Astrocyte (in vitro differentiated cells and primary cell): Measurements from ENCODE around the gene PPL. TPM values are rescaled to one million over a fixed set of nuclear protein-coding genes. Genes with fewer than 3 reads are reported as not detected.

Experiments used
- DNase-seq: peaks from one replicate; pipeline ENCODE4 v3.0.0-alpha.2; 2010; ENCODE audit warnings: low read depth
- FAIRE-seq: peaks from 2 replicates; lab custom pipeline; 2011; peaks lifted over from hg19 to GRCh38; lab: Jason Lieb, UNC
- H2AFZ ChIP-seq: 2 replicates; pipeline ENCODE4 v1.6.0; 2012; ENCODE audit warnings: low read depth, low read length, inconsistent platforms
- H3K27ac ChIP-seq: 2 replicates; pipeline ENCODE4 v1.5.1; 2011; ENCODE audit warnings: low read depth, low read length, inconsistent platforms
- H3K27me3 ChIP-seq: 2 replicates; pipeline ENCODE4 v1.6.0; 2011; ENCODE audit warnings: low read length, inconsistent platforms; ENCODE audit not compliant: insufficient read depth
- H3K36me3 ChIP-seq: 2 replicates; pipeline ENCODE4 v1.5.1; 2011; ENCODE audit warnings: low read length, inconsistent platforms; ENCODE audit not compliant: insufficient read depth
- H3K4me1 ChIP-seq: 2 replicates; pipeline ENCODE4 v1.5.1; 2011; ENCODE audit warnings: low read length, inconsistent platforms; ENCODE audit not compliant: insufficient read depth
- H3K4me2 ChIP-seq: 2 replicates; pipeline ENCODE4 v1.6.0; 2012; ENCODE audit warnings: low read length, inconsistent platforms
- H3K4me3 ChIP-seq: 2 replicates; pipeline ENCODE4 v1.5.1; 2011; ENCODE audit warnings: low read depth, mild to moderate bottlenecking, low read length, inconsistent platforms; ENCODE audit not compliant: insufficient read depth
- H3K79me2 ChIP-seq: 2 replicates; pipeline ENCODE4 v1.6.0; 2012; ENCODE audit warnings: mild to moderate bottlenecking, low read length, inconsistent platforms; ENCODE audit not compliant: insufficient read depth
- H3K9ac ChIP-seq: 2 replicates; pipeline ENCODE4 v1.6.0; 2012; ENCODE audit warnings: mild to moderate bottlenecking, low read length, inconsistent platforms
- H3K9me3 ChIP-seq: 2 replicates; pipeline ENCODE4 v1.5.1; 2012; ENCODE audit warnings: low read depth, mild to moderate bottlenecking, low read length, inconsistent platforms; ENCODE audit not compliant: insufficient read depth
- H4K20me1 ChIP-seq: 2 replicates; pipeline ENCODE4 v1.6.0; 2012; ENCODE audit warnings: low read length, inconsistent platforms; ENCODE audit not compliant: insufficient read depth
- H3K27ac Mint-ChIP-seq: one replicate; pipeline ENCODE4 v1.8.0; 2021; ENCODE audit warnings: mild to moderate bottlenecking, mixed read lengths; ENCODE audit not compliant: unreplicated experiment
- H3K27me3 Mint-ChIP-seq: one replicate; pipeline ENCODE4 v1.8.0; 2021; ENCODE audit warnings: low read depth, mixed read lengths; ENCODE audit not compliant: unreplicated experiment
- H3K36me3 Mint-ChIP-seq: one replicate; pipeline ENCODE4 v1.8.0; 2021; ENCODE audit warnings: low read depth, mixed read lengths; ENCODE audit not compliant: unreplicated experiment
- H3K4me1 Mint-ChIP-seq: one replicate; pipeline ENCODE4 v1.8.0; 2021; ENCODE audit warnings: low read depth, mixed read lengths; ENCODE audit not compliant: unreplicated experiment
- H3K4me3 Mint-ChIP-seq: one replicate; pipeline ENCODE4 v1.8.0; 2021; ENCODE audit warnings: mild to moderate bottlenecking, moderate library complexity, mixed read lengths; ENCODE audit not compliant: unreplicated experiment
- H3K9me3 Mint-ChIP-seq: one replicate; pipeline ENCODE4 v1.8.0; 2021; ENCODE audit warnings: mild to moderate bottlenecking, mixed read lengths; ENCODE audit not compliant: unreplicated experiment
- CTCF ChIP-seq: IDR thresholded peaks from 2 replicates; pipeline ENCODE4 v1.5.1; 2011; ENCODE audit warnings: low read depth, mild to moderate bottlenecking, inconsistent platforms, low read length, moderate library complexity; ENCODE audit not compliant: insufficient read depth
- EZH2 ChIP-seq: IDR thresholded peaks from 2 replicates; pipeline ENCODE4 v1.6.1; 2012; ENCODE audit warnings: mild to moderate bottlenecking, low read length, inconsistent platforms; ENCODE audit not compliant: insufficient read depth
- total RNA-seq: library from RNA; stranded (reverse); gene quantifications from 2 replicates; pipeline ENCODE4 v1.2.1, GENCODE V29; 2021

Gene PPL
- total RNA-seq, 1 donor from 2014 or later, result 12.3 TPM

DNA sequence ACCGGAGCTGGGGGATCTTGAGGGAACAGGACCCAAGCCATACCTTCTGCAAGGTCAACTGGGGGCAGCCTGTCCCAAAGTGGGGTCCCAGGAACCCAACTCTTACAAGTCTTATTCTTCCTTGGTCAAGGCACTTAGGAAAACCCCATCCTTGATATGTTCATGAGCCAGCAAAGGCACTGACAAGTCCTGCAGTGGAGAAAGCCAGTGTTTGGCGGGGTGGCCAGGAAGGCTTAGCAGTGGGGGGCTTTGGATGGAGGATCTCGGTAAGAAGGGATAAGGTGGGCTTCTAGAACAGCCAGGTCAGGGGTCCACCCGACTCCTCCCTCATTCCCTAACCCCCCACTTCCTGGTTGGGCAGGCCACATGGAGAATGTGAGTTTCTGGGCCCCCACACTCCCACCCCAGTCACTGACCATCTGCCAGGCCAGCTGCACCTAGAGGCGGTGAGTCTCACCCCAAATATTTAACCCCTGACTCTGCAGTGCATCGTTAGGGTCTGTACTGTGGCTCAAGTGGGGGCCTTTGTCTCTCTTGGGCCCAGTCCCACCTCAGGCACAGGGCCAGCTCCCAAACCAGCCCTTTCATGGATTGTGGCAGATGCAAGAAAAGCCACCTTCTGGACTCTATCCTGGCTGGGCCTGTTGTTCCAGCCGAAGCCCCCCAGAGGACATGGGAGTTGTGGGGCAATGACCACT, 22.3 kb downstream of the PPL start:
- peaks cover 20% of the 10 kb centered on the region for H3K4me1 ChIP-seq
- FAIRE-seq (no peak), DNase-seq (no peak)
- no peaks in the 10 kb centered on the region for H4K20me1 ChIP-seq
- no peaks in the 10 kb centered on the region for H3K27me3 ChIP-seq
- Mint-ChIP-seq H3K9me3 (no peaks in the 10 kb centered on the region), H3K27me3 (no peaks in the 10 kb centered on the region), H3K4me1 (peaks cover 16% of the 10 kb centered on the region), H3K27ac (peak overlapping the region; percentile 12), H3K4me3 (no peak overlapping the region), H3K36me3 (no peaks in the 10 kb centered on the region)
- H3K36me3 ChIP-seq, result no peaks in the 10 kb centered on the region
- peak overlapping the region; percentile 49 for H3K4me2 ChIP-seq
- H3K79me2 ChIP-seq, result no peaks in the 10 kb centered on the region
- TF ChIP-seq EZH2 (no peak), CTCF (no peak)
- no peak overlapping the region for H3K4me3 ChIP-seq
- H2AFZ ChIP-seq, result no peak overlapping the region
- peak overlapping the region; percentile 63 for H3K27ac ChIP-seq
- H3K9ac ChIP-seq, result peak overlapping the region; percentile 22
- H3K9me3 ChIP-seq, result peaks cover 2% of the 10 kb centered on the region

DNA sequence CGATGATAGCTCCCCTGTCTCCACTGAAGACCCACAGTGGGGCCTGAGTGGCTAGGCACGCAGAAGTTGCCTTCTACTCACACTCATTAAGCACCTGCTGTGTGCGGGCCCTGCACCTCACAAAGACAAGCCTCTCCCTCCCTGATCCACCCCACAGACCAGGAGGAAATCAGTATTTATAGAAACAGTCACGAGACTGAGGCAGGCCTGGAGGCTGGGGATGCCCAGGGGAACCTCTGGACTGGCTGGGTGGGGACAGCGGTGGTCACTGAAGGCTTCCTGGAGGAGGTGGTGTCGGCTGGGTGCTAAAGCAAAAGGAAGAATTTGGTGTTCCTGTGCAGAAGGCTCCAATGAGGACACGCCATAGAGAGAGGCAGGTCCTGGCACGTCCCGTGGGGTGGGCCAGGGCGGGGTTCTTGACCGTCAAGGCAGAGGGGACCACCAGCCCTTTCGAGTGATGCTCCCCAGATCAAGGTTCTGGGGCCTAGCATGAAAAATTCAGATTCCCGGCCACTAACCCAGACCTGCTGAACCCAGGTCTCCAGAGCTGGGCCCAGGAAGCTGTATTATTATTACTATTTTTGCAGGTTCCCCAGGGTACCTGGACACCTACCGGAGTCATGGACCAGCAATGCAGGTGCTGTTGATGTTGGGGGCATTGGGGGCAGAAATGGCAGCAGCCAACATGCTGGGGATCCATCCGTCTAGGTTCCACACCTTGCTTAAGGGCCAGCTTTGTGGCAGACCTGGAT, 23.0 kb downstream of the PPL start:
- TF ChIP-seq CTCF (no peak), EZH2 (no peak)
- H3K9me3 ChIP-seq, result peaks cover 2% of the 10 kb centered on the region
- H3K4me1 Mint-ChIP-seq, result peaks cover 16% of the 10 kb centered on the region
- H3K4me2 ChIP-seq, result no peak overlapping the region
- DNase-seq, result no peak
- H2AFZ ChIP-seq, result no peak overlapping the region
- no peak overlapping the region for H3K4me3 ChIP-seq
- H3K9me3 Mint-ChIP-seq, result no peaks in the 10 kb centered on the region
- peaks cover 20% of the 10 kb centered on the region for H3K4me1 ChIP-seq
- H3K36me3 ChIP-seq, result no peaks in the 10 kb centered on the region
- no peak overlapping the region for H3K4me3 Mint-ChIP-seq
- no peaks in the 10 kb centered on the region for H3K27me3 Mint-ChIP-seq
- H4K20me1 ChIP-seq, result no peaks in the 10 kb centered on the region
- no peak for FAIRE-seq
- H3K36me3 Mint-ChIP-seq, result no peaks in the 10 kb centered on the region
- H3K27me3 ChIP-seq, result no peaks in the 10 kb centered on the region
- no peak overlapping the region for H3K9ac ChIP-seq
- no peak overlapping the region for H3K27ac Mint-ChIP-seq
- no peaks in the 10 kb centered on the region for H3K79me2 ChIP-seq
- no peak overlapping the region for H3K27ac ChIP-seq
